NOMO-1 treated with DMSO at 0.1 percent for 48 hours (cell line): Measurements from ENCODE around the gene SMYD2.
"Not testable (repeated sequence)": the region's sequence is repeated elsewhere in the genome, so short reads cannot be mapped to it uniquely, and the experiment has no call there.

Source experiments
- DNase-seq: peaks from one replicate; lab custom pipeline; 2025; ENCODE audit not compliant: unreplicated experiment; lab: John Stamatoyannopoulos, UW

SMYD2 gene

GRCh38 chr1:214271995-214272731 lies 8.8 kb upstream of the SMYD2 start:
- DNase-seq = no peak

- DNase-seq = no peak
Observed at GRCh38 chr1:214272964-214273533, 7.9 kb upstream of the SMYD2 start.

DNA sequence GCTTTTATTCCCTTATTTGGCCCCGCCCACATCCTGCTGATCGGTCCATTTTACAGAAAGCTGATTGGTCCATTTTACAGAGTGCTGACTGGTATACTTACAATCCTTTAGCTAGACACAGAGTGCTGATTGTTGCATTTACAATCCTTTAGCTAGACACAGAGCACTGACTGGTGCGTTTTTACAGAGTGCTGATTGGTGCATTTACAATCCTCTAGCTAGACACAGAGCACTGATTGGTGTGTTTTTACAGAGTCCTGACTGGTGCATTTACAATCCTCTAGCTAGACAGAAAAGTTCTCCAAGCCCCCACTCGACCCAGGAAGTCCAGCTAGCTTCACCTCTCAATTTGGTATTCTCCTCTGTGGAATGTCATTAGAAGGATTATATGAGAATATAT lies 5.3 kb upstream of the SMYD2 start:
- not testable (repeated sequence) for DNase-seq

- DNase-seq = no peak
Observed at GRCh38 chr1:214276786-214277185, 4.2 kb upstream of the SMYD2 start.

DNA sequence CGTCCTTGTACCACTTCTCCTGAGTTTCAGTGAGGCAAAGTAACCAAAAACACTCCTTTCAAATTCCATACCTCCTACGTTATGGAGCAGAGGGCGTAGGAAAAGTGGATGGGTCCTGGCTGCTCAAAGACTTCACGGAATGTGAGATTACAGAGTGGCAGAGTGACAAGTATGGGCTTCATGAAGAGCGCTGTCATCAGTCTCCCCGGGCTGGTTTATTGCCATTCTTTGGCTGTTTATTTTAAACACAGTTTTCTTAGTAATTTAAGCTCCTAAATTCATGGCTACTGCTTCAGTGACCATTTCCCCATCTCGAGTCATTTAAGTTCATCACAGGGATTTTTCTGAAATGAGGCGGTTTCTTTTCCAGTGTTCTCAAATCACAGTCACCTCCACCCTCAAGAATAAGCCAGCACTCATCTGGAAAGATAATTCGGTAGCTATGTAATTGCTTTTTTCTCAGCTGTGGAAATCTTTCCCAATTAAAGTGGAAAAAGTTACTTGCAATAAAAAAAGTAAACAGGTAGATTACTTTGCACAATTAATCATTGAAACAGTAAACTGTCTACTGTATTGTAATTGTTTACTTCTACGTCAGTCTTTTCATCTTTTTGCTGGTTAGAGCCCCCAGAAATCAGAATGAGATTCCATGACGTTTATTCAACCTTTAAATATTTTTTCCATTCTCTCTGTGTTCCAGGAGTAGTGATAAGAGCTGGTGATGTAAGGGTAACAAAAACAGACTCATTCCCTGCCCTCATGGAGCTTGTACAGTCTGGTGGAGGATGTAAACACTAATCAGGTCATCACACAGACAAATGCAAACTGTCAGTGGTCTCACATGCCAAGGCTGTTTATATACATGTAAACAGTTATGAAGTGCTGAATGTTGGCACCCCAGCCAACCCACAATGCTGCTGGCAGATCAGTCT lies 3.0 kb upstream of the SMYD2 start:
- DNase-seq = no peak

DNA sequence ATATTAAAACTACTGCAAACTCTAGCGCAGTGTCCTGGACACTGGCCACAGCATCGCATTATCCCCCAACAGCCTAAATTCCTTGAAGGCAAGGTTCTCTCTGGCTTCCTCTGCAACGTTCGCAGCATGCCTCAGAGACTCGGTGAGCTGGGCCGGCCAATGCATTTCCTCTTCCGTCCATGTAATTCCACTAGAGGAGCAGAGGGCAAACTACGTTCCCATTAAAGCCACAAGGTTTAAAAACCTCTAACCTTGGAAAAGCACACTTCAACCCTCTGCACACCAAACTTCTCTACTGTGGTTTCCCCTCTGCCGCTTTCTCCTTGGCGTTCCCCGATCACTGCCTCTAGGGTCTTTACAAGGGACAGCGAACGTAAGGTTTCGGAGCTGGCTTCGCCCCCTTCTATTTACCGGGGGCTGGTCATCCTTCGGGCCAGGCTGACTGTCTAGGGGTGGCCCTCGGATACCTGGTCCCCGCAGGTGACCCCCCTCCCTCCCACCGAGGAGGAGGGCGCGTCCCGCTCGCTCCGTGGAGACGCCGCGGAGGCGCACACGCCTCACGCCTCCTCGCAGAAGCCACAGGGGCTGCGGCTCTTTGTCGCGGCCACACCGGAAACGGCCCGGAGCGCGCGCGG lies 456 bp upstream of the SMYD2 start:
- DNase-seq = peak; percentile 29

DNA sequence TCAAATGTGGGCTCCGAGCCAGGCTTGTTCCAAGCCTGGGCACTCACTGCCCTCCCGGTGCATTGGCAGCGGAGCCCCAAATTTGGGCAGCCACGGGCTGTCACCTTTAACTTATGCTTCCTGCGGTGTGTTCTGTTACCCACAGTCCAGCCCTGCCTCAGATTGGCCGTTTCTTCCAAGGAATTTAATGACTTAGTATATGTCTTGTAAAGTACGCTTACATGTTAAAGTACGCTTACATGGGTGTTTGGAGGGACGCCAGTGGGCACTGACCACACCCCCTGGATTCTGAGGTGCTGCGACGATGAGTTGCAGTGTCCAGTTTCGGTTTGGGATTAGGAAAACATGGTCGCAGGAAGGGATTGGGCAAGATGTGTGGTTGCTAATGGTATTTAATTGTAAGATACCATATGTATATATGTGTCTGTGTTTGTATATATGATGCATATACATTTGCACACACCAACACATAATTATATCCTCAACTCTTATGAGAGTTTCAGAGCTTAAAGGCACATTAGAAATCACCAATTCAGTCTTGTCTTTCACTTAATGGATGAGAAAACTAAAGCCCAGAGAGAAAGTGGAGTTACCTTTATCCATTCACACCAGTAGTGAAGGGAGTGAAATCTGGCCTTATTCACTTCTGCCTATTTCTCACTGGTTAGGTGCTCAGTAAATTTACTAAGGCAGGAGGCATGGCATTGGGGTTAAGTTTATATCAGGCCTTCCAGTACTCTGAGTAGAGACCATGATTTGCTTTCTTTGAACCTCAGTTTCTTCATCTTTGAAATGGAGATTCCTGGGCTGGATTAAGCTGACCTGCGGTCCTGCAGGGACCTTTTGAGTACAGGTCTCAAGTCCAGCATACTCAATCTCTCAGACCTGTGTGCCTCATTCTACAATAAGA lies 1.0 kb downstream of the SMYD2 start:
- no peak for DNase-seq

GRCh38 chr1:214282630-214283242 lies 1.8 kb downstream of the SMYD2 start:
- no peak for DNase-seq

DNA sequence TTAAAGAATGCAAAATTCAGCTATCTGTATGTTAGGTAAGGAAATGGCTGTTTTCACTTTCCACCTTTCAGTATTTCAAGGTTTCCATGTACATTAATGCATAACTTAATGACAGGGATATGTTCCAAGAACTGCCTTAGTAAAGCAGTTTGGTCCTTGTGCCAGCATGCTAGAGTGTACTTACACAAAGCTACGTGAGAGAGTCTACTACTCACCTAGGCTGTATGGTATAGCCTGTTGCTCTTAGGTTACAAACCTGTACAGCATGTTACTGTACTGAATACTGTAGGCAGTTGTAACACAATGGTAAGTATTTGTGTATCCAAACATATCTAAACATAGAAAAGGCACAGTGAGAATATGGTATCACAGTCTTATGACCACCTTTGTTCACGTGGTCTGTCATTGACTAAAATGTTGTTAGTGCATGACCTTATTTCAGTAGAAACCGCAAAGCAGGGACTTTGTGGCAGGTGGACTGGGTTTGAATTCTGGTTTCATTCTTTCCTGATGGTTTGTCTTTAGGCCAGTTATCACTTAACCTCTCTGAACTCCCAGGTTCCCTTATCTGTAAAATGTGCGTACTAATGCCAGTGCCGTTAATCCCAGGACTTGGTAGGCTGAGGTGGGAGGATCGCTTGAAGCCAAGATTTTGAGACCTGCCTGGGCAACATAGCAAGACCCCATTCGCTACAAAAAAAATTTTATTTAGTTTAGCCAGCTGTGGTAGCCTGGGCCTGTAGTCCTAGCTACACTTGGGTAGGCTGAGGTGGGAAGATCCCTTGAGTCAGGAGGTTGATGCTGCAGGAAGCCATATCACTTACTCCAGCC lies 4.9 kb downstream of the SMYD2 start:
- DNase-seq = no peak

- no peak for DNase-seq
Observed at GRCh38 chr1:214287884-214288283, 6.9 kb downstream of the SMYD2 start.

GRCh38 chr1:214289574-214290272 lies 8.8 kb downstream of the SMYD2 start:
- no peak for DNase-seq

GRCh38 chr1:214290424-214291037 lies 9.6 kb downstream of the SMYD2 start:
- DNase-seq = no peak

DNA sequence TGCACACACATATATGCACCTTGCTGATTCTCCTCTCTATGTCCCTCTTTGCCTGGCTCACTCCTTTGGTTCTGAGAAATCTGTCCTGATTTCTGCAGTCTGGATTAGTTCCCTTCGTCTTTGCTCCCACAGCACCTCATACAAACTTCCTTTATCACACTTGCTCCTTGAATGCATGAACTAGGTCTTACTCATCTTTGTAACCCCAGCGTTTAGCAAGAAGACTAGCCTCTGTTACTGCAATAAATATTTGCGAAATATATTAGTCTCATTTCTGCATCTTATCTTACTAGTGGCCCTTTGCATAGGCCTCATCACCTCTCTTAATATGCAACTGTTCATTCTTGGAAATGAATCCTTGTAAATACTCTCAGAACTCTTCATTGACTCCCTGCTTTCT lies 11.4 kb downstream of the SMYD2 start:
- peak; percentile 69 for DNase-seq

DNA sequence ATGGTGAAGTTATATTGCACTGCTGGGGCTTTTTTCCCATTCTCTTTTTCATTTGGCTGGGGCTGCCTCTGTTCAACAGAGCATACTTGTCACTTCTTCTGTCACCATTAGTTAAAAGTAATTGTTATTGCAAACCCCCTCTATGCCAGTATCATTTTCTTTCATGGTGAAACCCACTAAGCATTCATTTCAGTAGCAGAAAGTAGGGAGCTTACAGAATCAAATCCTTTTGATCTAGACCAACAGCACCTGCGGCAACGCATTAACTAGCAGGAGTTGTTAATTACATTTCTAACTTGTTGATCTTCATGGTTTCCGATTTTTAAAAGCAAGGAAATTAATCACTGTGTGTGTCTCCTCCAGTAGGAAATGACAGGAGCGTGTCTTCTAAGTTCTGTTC lies 15.0 kb downstream of the SMYD2 start:
- no peak for DNase-seq

- no peak for DNase-seq
Observed at GRCh38 chr1:214296860-214297745, 16.1 kb downstream of the SMYD2 start.

GRCh38 chr1:214300149-214300780 lies 19.3 kb downstream of the SMYD2 start:
- DNase-seq = no peak

DNA sequence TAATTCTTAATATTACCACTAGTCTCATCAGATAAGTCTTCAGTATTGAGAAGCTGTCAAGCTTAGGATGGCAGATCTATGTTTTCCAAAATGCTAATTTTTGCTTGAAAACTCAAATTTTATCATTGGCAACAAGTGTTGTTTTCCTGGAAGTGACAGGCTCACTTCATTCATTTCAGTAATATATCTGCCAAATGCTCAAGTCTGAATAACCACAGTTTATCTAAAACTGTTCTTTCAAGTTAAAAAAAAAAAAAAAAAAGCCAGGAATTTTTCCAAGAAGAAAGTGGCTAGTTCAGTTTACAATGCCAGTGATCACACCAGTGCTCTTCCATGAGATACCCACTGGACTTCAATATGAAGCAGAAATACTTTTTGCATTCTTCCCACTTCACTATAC lies 20.6 kb downstream of the SMYD2 start:
- no peak for DNase-seq
